ENCODE results near the gene DAPK1. TPM values are rescaled to one million over a fixed set of nuclear protein-coding genes. Genes with fewer than 3 reads are reported as not detected.

Gene DAPK1
- total RNA-seq, 1 donor from 2014 or later: 29.5 TPM

GRCh38 chr9:87549791-87550190, 52.1 kb downstream of the DAPK1 start:
- DNase-seq (ENCODE audit: low spot score): no peak
- Histone ChIP-seq H3K27ac (no peak overlapping the region), H3F3A (ENCODE audit: low read depth) (no peaks in the 10 kb centered on the region), H3K9me3 (ENCODE audit: low read depth) (no peaks in the 10 kb centered on the region), H3K4me2 (no peak overlapping the region), H3K9ac (no peak overlapping the region), H3K36me3 (no peaks in the 10 kb centered on the region), H4K20me1 (ENCODE audit: low read depth) (peaks cover 5% of the 10 kb centered on the region), H3K4me1 (no peaks in the 10 kb centered on the region), H2AFZ (replicated peaks) (no peak overlapping the region), H3K27me3 (no peaks in the 10 kb centered on the region), H3K79me2 (ENCODE audit: low read depth) (peaks cover 27% of the 10 kb centered on the region), H3K4me3 (no peak overlapping the region)
- Mint-ChIP-seq H3K36me3 (peaks cover 22% of the 10 kb centered on the region), H3K27me3 (ENCODE audit: insufficient read depth, low read depth) (peaks cover 2% of the 10 kb centered on the region), H3K4me3 (no peak overlapping the region), H3K27ac (no peak overlapping the region), H3K9me3 (no peaks in the 10 kb centered on the region), H3K4me1 (peaks cover 20% of the 10 kb centered on the region)
- TF ChIP-seq EZH2 (IDR thresholded peaks at IDR 0.05) (no peak), EZH2phosphoT487 (IDR thresholded peaks at IDR 0.05) (no peak), CTCF (IDR thresholded peaks at IDR 0.05) (no peak)

- H3K79me2 ChIP-seq (ENCODE audit: low read depth): peaks cover 31% of the 10 kb centered on the region
- H3K9me3 ChIP-seq (ENCODE audit: low read depth): no peaks in the 10 kb centered on the region
- no peak overlapping the region for H3K4me3 Mint-ChIP-seq
- no peaks in the 10 kb centered on the region for H3K9me3 Mint-ChIP-seq
- TF ChIP-seq EZH2phosphoT487 (IDR thresholded peaks at IDR 0.05): no peak
- H3K27ac Mint-ChIP-seq: no peak overlapping the region
- no peak overlapping the region for H3K4me3 ChIP-seq
- H3K36me3 ChIP-seq: no peaks in the 10 kb centered on the region
- no peak overlapping the region for H2AFZ ChIP-seq (replicated peaks)
- H3K36me3 Mint-ChIP-seq: peaks cover 18% of the 10 kb centered on the region
- H3K27me3 ChIP-seq: no peaks in the 10 kb centered on the region
- no peak overlapping the region for H3K4me2 ChIP-seq
- H4K20me1 ChIP-seq (ENCODE audit: low read depth): peaks cover 5% of the 10 kb centered on the region
- peaks cover 2% of the 10 kb centered on the region for H3K27me3 Mint-ChIP-seq (ENCODE audit: insufficient read depth, low read depth)
- no peak overlapping the region for H3K9ac ChIP-seq
- no peak for DNase-seq (ENCODE audit: low spot score)
- no peaks in the 10 kb centered on the region for H3K4me1 ChIP-seq
- H3F3A ChIP-seq (ENCODE audit: low read depth): no peaks in the 10 kb centered on the region
- H3K4me1 Mint-ChIP-seq: peaks cover 15% of the 10 kb centered on the region
- H3K27ac ChIP-seq: no peak overlapping the region
These were observed 52.7 kb downstream of the DAPK1 start for GRCh38 chr9:87550253-87550954.

DNA sequence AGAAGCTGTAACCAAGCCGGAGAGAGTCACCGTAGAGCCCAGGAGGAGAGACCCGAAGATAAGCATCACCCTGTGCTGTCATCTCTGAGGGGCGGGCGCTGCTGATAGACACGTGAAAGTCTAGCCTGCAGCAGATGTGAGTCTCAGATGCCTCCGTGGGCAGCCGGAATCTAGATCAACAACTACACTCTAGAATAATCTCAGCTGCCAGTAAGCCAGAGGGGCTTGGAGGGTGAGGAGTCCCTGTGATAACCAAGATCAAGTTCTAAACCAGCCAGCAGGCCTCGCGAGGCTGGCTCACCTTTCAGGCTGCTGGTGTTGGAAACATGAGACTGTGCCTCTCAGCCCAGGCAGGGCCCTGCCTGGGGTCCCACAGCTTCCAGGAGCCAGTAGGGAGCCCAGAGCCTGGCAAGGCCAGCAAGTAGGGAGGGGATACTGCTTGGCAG, 54.1 kb downstream of the DAPK1 start:
- H3K36me3 ChIP-seq: no peaks in the 10 kb centered on the region
- no peak for DNase-seq (ENCODE audit: low spot score)
- no peaks in the 10 kb centered on the region for H3K9me3 Mint-ChIP-seq
- no peaks in the 10 kb centered on the region for H3K27me3 ChIP-seq
- peaks cover 13% of the 10 kb centered on the region for H3K36me3 Mint-ChIP-seq
- H2AFZ ChIP-seq (replicated peaks): no peak overlapping the region
- no peak overlapping the region for H3K4me3 Mint-ChIP-seq
- no peak overlapping the region for H3K27ac ChIP-seq
- no peak overlapping the region for H3K4me3 ChIP-seq
- no peaks in the 10 kb centered on the region for H3K9me3 ChIP-seq (ENCODE audit: low read depth)
- H3K4me1 Mint-ChIP-seq: peaks cover 15% of the 10 kb centered on the region
- no peak overlapping the region for H3K9ac ChIP-seq
- H3K4me2 ChIP-seq: no peak overlapping the region
- H3K27me3 Mint-ChIP-seq (ENCODE audit: insufficient read depth, low read depth): peaks cover 4% of the 10 kb centered on the region
- no peaks in the 10 kb centered on the region for H3K4me1 ChIP-seq
- TF ChIP-seq CTCF (IDR thresholded peaks at IDR 0.05) (no peak), EZH2 (IDR thresholded peaks at IDR 0.05) (no peak), EZH2phosphoT487 (IDR thresholded peaks at IDR 0.05) (no peak)
- no peaks in the 10 kb centered on the region for H4K20me1 ChIP-seq (ENCODE audit: low read depth)
- H3F3A ChIP-seq (ENCODE audit: low read depth): no peaks in the 10 kb centered on the region
- no peak overlapping the region for H3K27ac Mint-ChIP-seq
- H3K79me2 ChIP-seq (ENCODE audit: low read depth): peaks cover 29% of the 10 kb centered on the region

DNA sequence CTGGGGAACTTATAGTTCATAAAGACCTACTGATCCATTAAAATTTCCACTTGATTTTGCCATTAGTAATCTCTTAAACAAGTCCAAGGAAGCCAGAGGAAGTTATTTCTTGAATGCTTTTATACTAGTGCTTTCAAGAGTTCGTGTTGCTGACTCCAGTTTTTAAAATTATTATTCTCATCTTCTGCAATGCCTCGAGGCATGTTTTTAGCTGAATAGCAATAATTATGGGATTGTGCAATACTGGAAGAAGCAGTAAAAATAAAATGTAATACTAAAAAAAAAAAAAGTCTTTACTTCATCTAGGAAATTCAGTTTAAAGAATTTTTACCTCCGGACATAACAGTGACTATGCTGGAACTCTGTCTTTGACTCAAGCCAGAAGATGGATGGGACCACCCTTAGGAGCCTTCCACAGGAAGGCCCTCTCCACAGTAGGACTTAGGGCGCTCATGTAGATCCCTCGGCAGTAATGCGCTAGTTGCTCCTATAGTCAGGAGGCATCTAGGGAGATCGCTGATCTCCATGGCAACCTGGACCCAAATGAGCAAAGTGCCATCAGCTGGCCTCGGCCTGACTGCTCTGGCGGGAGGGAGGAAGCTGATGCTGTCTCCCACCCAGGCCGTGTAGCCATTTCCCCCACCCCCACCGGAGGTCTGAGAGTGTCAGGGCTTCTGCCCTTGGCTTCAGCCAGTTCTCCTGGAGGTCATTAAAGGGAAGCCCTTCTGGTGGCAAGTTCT, 56.7 kb downstream of the DAPK1 start:
- Histone ChIP-seq H3K4me1 (no peaks in the 10 kb centered on the region), H3K36me3 (no peaks in the 10 kb centered on the region), H3K4me2 (no peak overlapping the region), H3K27ac (no peak overlapping the region), H3K9me3 (ENCODE audit: low read depth) (no peaks in the 10 kb centered on the region), H3F3A (ENCODE audit: low read depth) (no peaks in the 10 kb centered on the region), H4K20me1 (ENCODE audit: low read depth) (no peaks in the 10 kb centered on the region), H3K4me3 (no peak overlapping the region), H3K79me2 (ENCODE audit: low read depth) (peaks cover 22% of the 10 kb centered on the region), H3K9ac (no peak overlapping the region), H2AFZ (replicated peaks) (no peak overlapping the region), H3K27me3 (no peaks in the 10 kb centered on the region)
- Mint-ChIP-seq H3K4me1 (peaks cover 20% of the 10 kb centered on the region), H3K27me3 (ENCODE audit: insufficient read depth, low read depth) (peaks cover 2% of the 10 kb centered on the region), H3K27ac (no peak overlapping the region), H3K9me3 (no peaks in the 10 kb centered on the region), H3K36me3 (peaks cover 7% of the 10 kb centered on the region), H3K4me3 (no peak overlapping the region)
- no peak for TF ChIP-seq EZH2phosphoT487 (IDR thresholded peaks at IDR 0.05)
- TF ChIP-seq EZH2 (IDR thresholded peaks at IDR 0.05): no peak
- no peak for TF ChIP-seq CTCF (IDR thresholded peaks at IDR 0.05)
- no peak for DNase-seq (ENCODE audit: low spot score)

All from neural progenitor cell (in vitro differentiated cells).